SK-N-MC (cell line): ENCODE results near the gene NTMT1.
A peak's percentile ranks its signal among the peaks of the same experiment; 100 is the strongest.

Source experiments
- EZH2 ChIP-seq: fragments of 200-600 bp; sonication (generic); IDR thresholded peaks from one replicate; pipeline ENCODE4 v1.6.1; 2017; ENCODE audit warnings: antibody characterized with exemption
- FOXP2 ChIP-seq: optimal IDR thresholded peaks from 2 replicates; pipeline ENCODE3; 2011; ENCODE audit warnings: mild to moderate bottlenecking, moderate library complexity; ENCODE audit not compliant: insufficient read depth; ENCODE audit errors: extremely low read length, control extremely low read depth
- POLR2AphosphoS5 ChIP-seq: IDR thresholded peaks from 2 replicates; pipeline ENCODE4 v1.6.1; 2012; ENCODE audit warnings: mild to moderate bottlenecking, low read depth, low read length, borderline replicate concordance

DNA sequence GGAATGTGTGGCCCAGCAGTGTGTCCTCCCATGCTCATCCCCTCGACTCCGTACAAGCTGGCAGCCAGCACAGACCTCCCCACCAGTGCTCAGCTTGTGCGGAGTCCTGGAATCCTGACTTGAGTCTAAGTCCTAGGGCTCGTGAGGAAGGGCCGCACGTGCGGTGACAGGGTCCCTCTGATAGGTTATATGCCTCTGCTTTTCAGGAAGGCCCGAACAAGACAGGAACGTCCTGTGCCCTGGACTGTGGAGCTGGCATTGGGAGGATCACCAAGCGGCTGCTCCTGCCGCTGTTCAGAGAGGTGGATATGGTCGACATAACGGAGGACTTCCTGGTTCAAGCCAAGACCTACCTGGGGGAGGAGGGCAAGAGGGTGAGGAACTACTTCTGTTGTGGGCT, 7.9 kb downstream of the NTMT1 start:
- TF ChIP-seq FOXP2 (no peak), EZH2 (no peak), POLR2AphosphoS5 (peak; percentile 19; the same call in 1 of the 2 replicates)
